ENCODE data around the gene COPS7B. TPM values are rescaled to one million over a fixed set of nuclear protein-coding genes. Genes with fewer than 3 reads are reported as not detected.

The COPS7B gene
- total RNA-seq, 1 experiment from 2014 or later: 35.9 TPM

GRCh38 chr2:231807020-231807419 is 20.8 kb downstream of the COPS7B start:
- ChIA-PET CTCF (no interaction called here), POLR2A (no interaction called here)
- H3K4me1 ChIP-seq: no peaks in the 10 kb centered on the region
- Mint-ChIP-seq H3K27ac (ENCODE audit: unreplicated experiment) (no peak overlapping the region), H3K4me3 (ENCODE audit: unreplicated experiment) (no peak overlapping the region), H3K27me3 (ENCODE audit: insufficient read depth, unreplicated experiment) (no peaks in the 10 kb centered on the region), H3K9me3 (ENCODE audit: unreplicated experiment) (no peaks in the 10 kb centered on the region), H3K36me3 (ENCODE audit: insufficient read depth, unreplicated experiment) (peaks cover 10% of the 10 kb centered on the region), H3K4me1 (ENCODE audit: low read depth, unreplicated experiment) (no peaks in the 10 kb centered on the region)
- H3K36me3 ChIP-seq (ENCODE audit: control insufficient read depth, insufficient read depth, low read length): peaks cover 1% of the 10 kb centered on the region; the same call in 1 of the 2 replicates
- intact Hi-C loops (cut with micrococcal nuclease; ENCODE audit: unreplicated experiment): no loop called here
- H3K4me3 ChIP-seq (ENCODE audit: low read depth, low read length): no peak overlapping the region
- BruUV-seq (replicated peaks): no TSS peak
- TF ChIP-seq CTCF (IDR thresholded peaks at IDR 0.05; ENCODE audit: insufficient read depth in 1 of 2, low read depth in 1 of 2, low read length in 1 of 2, severe bottlenecking in 1 of 2, unreplicated experiment in 1 of 2): no peak
- DNase-seq: no peak
- no peaks in the 10 kb centered on the region for H3K9me3 ChIP-seq
- H3K27me3 ChIP-seq (replicated peaks; ENCODE audit: control insufficient read depth, insufficient read depth, low read length): no peaks in the 10 kb centered on the region

GRCh38 chr2:231810905-231811304 is 24.7 kb downstream of the COPS7B start:
- Histone ChIP-seq H3K4me3 (ENCODE audit: low read depth, low read length) (no peak overlapping the region), H3K27me3 (replicated peaks; ENCODE audit: control insufficient read depth, insufficient read depth, low read length) (no peaks in the 10 kb centered on the region), H3K36me3 (ENCODE audit: control insufficient read depth, insufficient read depth, low read length) (peaks cover 1% of the 10 kb centered on the region; the same call in 1 of the 2 replicates), H3K4me1 (no peaks in the 10 kb centered on the region), H3K9me3 (no peaks in the 10 kb centered on the region)
- intact Hi-C loops (cut with micrococcal nuclease; ENCODE audit: unreplicated experiment): no loop called here
- POLR2A ChIA-PET: no interaction called here
- Mint-ChIP-seq H3K36me3 (ENCODE audit: insufficient read depth, unreplicated experiment) (peaks cover 8% of the 10 kb centered on the region), H3K4me1 (ENCODE audit: low read depth, unreplicated experiment) (no peaks in the 10 kb centered on the region), H3K27me3 (ENCODE audit: insufficient read depth, unreplicated experiment) (no peaks in the 10 kb centered on the region), H3K9me3 (ENCODE audit: unreplicated experiment) (no peaks in the 10 kb centered on the region), H3K27ac (ENCODE audit: unreplicated experiment) (no peak overlapping the region), H3K4me3 (ENCODE audit: unreplicated experiment) (no peak overlapping the region)
- no peak for TF ChIP-seq CTCF (IDR thresholded peaks at IDR 0.05; ENCODE audit: insufficient read depth in 1 of 2, low read depth in 1 of 2, low read length in 1 of 2, severe bottlenecking in 1 of 2, unreplicated experiment in 1 of 2)
- DNase-seq: no peak
- CTCF ChIA-PET: no interaction called here
- BruUV-seq (replicated peaks): no TSS peak

- BruUV-seq (replicated peaks): no TSS peak
- no peak overlapping the region for H3K27ac Mint-ChIP-seq (ENCODE audit: unreplicated experiment)
- Histone ChIP-seq H3K36me3 (ENCODE audit: control insufficient read depth, insufficient read depth, low read length) (no peaks in the 10 kb centered on the region), H3K9me3 (no peaks in the 10 kb centered on the region), H3K4me3 (ENCODE audit: low read depth, low read length) (no peak overlapping the region), H3K4me1 (no peaks in the 10 kb centered on the region), H3K27me3 (replicated peaks; ENCODE audit: control insufficient read depth, insufficient read depth, low read length) (no peaks in the 10 kb centered on the region)
- H3K9me3 Mint-ChIP-seq (ENCODE audit: unreplicated experiment): no peaks in the 10 kb centered on the region
- intact Hi-C loops (cut with micrococcal nuclease; ENCODE audit: unreplicated experiment): no loop called here
- ChIA-PET CTCF (no interaction called here), POLR2A (no interaction called here)
- no peak overlapping the region for H3K4me3 Mint-ChIP-seq (ENCODE audit: unreplicated experiment)
- TF ChIP-seq CTCF (IDR thresholded peaks at IDR 0.05; ENCODE audit: insufficient read depth in 1 of 2, low read depth in 1 of 2, low read length in 1 of 2, severe bottlenecking in 1 of 2, unreplicated experiment in 1 of 2): no peak
- DNase-seq: no peak
- H3K27me3 Mint-ChIP-seq (ENCODE audit: insufficient read depth, unreplicated experiment): no peaks in the 10 kb centered on the region
- no peaks in the 10 kb centered on the region for H3K4me1 Mint-ChIP-seq (ENCODE audit: low read depth, unreplicated experiment)
- H3K36me3 Mint-ChIP-seq (ENCODE audit: insufficient read depth, unreplicated experiment): no peaks in the 10 kb centered on the region
Measured at GRCh38 chr2:231816327-231817026, 30.2 kb downstream of the COPS7B start.
